RWPE2 (cell line): ENCODE measurements around the gene VENTX.

ENCODE experiments used
- ATAC-seq: fragments of 200-7000 bp; cut with Tn5 transposase; 3 replicates; pipeline ENCODE4 v1.9.1; 2021; ENCODE audit warnings: low read depth
- DNase-seq: peaks from one replicate; pipeline ENCODE4 v3.0.0-alpha.2; 2020; ENCODE audit warnings: low spot score
- H3K27ac ChIP-seq: fragments of 450-650 bp; 2 replicates; pipeline ENCODE4 v1.5.1; 2017; ENCODE audit warnings: mild to moderate bottlenecking; ENCODE audit not compliant: poor library complexity, severe bottlenecking
- H3K27me3 ChIP-seq: fragments of 250-450 bp; sonication (Bioruptor Pico); 2 replicates; pipeline ENCODE4 v1.5.1; 2021; ENCODE audit warnings: mild to moderate bottlenecking, moderate library complexity; ENCODE audit not compliant: insufficient read depth, poor library complexity, severe bottlenecking
- H3K36me3 ChIP-seq: fragments of 250-450 bp; sonication (Bioruptor Pico); 2 replicates; pipeline ENCODE4 v1.5.1; 2020; ENCODE audit warnings: low read depth, mild to moderate bottlenecking, moderate library complexity
- H3K4me1 ChIP-seq: fragments of 250-450 bp; sonication (Bioruptor Pico); 2 replicates; pipeline ENCODE4 v1.5.1; 2021; ENCODE audit warnings: mild to moderate bottlenecking, moderate library complexity; ENCODE audit not compliant: insufficient read depth, poor library complexity, severe bottlenecking
- H3K4me3 ChIP-seq: fragments of 250-450 bp; sonication (Bioruptor Pico); 2 replicates; pipeline ENCODE4 v1.5.1; 2021; ENCODE audit warnings: mild to moderate bottlenecking, moderate library complexity; ENCODE audit not compliant: severe bottlenecking
- H3K9me3 ChIP-seq: fragments of 250-450 bp; sonication (Bioruptor Pico); 2 replicates; pipeline ENCODE4 v1.5.1; 2021; ENCODE audit warnings: mild to moderate bottlenecking, moderate library complexity; ENCODE audit not compliant: severe bottlenecking
- TF ChIP-seq, protein P1 (sequence below): fragments of 450-650 bp; IDR thresholded peaks from one replicate; pipeline ENCODE4 v1.5.1; 2017; ENCODE audit warnings: mild to moderate bottlenecking, moderate library complexity; ENCODE audit not compliant: poor library complexity, severe bottlenecking

Gene VENTX

GRCh38 chr10:133237241-133237587, 441 bp upstream of the VENTX start:
- Histone ChIP-seq H3K36me3 (no peaks in the 10 kb centered on the region), H3K4me3 (no peak overlapping the region), H3K4me1 (no peaks in the 10 kb centered on the region), H3K27me3 (peaks cover 76% of the 10 kb centered on the region), H3K27ac (no peak overlapping the region), H3K9me3 (no peaks in the 10 kb centered on the region)
- TF ChIP-seq, protein P1, sequence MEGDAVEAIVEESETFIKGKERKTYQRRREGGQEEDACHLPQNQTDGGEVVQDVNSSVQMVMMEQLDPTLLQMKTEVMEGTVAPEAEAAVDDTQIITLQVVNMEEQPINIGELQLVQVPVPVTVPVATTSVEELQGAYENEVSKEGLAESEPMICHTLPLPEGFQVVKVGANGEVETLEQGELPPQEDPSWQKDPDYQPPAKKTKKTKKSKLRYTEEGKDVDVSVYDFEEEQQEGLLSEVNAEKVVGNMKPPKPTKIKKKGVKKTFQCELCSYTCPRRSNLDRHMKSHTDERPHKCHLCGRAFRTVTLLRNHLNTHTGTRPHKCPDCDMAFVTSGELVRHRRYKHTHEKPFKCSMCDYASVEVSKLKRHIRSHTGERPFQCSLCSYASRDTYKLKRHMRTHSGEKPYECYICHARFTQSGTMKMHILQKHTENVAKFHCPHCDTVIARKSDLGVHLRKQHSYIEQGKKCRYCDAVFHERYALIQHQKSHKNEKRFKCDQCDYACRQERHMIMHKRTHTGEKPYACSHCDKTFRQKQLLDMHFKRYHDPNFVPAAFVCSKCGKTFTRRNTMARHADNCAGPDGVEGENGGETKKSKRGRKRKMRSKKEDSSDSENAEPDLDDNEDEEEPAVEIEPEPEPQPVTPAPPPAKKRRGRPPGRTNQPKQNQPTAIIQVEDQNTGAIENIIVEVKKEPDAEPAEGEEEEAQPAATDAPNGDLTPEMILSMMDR = no peak
- DNase-seq (no peak), ATAC-seq (peak; percentile 37)

GRCh38 chr10:133238466-133238804, 780 bp downstream of the VENTX start:
- no peaks in the 10 kb centered on the region for H3K9me3 ChIP-seq
- TF ChIP-seq, protein P1 = no peak
- no peaks in the 10 kb centered on the region for H3K36me3 ChIP-seq
- H3K4me3 ChIP-seq = no peak overlapping the region
- no peaks in the 10 kb centered on the region for H3K4me1 ChIP-seq
- DNase-seq = no peak
- H3K27ac ChIP-seq = no peak overlapping the region
- H3K27me3 ChIP-seq = peaks cover 66% of the 10 kb centered on the region
- ATAC-seq = no peak

DNA sequence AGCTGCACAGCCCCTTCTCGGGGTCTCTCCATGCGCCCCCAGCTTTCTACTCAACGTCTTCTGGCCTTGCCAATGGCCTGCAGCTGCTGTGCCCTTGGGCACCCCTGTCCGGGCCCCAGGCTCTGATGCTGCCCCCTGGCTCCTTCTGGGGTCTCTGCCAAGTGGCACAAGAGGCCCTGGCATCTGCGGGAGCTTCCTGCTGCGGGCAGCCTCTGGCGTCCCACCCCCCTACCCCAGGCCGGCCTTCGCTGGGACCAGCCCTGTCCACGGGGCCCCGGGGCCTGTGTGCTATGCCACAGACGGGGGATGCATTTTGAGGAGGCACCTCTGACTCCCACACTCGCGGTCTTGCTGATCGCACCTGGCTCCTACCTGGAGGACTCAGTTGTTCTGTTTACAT, 2.3 kb downstream of the VENTX start:
- Histone ChIP-seq H3K27ac (no peak overlapping the region), H3K36me3 (no peaks in the 10 kb centered on the region), H3K9me3 (no peaks in the 10 kb centered on the region), H3K4me3 (no peak overlapping the region), H3K4me1 (no peaks in the 10 kb centered on the region), H3K27me3 (peaks cover 55% of the 10 kb centered on the region)
- TF ChIP-seq, protein P1 = no peak
- DNase-seq (no peak), ATAC-seq (no peak)

- ATAC-seq (no peak), DNase-seq (no peak)
- peaks cover 39% of the 10 kb centered on the region for H3K27me3 ChIP-seq
- H3K4me1 ChIP-seq = no peaks in the 10 kb centered on the region
- no peaks in the 10 kb centered on the region for H3K36me3 ChIP-seq
- TF ChIP-seq, protein P1 = no peak
- H3K4me3 ChIP-seq = no peak overlapping the region
- H3K27ac ChIP-seq = no peak overlapping the region
- H3K9me3 ChIP-seq = no peaks in the 10 kb centered on the region
These were observed 4.0 kb downstream of the VENTX start for GRCh38 chr10:133241501-133242205.

GRCh38 chr10:133242611-133243356, 5.1 kb downstream of the VENTX start:
- no peaks in the 10 kb centered on the region for H3K36me3 ChIP-seq
- no peaks in the 10 kb centered on the region for H3K4me1 ChIP-seq
- no peak overlapping the region for H3K27ac ChIP-seq
- no peak for DNase-seq
- peaks cover 27% of the 10 kb centered on the region for H3K27me3 ChIP-seq
- ATAC-seq = no peak
- no peaks in the 10 kb centered on the region for H3K9me3 ChIP-seq
- TF ChIP-seq, protein P1 = no peak
- H3K4me3 ChIP-seq = no peak overlapping the region
